ENCODE measurements around the gene FAM163B.

The FAM163B gene

GRCh38 chr9:133618726-133619125 is 9.5 kb upstream of the FAM163B start:
- DNase-seq (ENCODE audit: low read depth): no peak
- no peak overlapping the region for H3K4me3 ChIP-seq (ENCODE audit: control insufficient read depth, low read depth, low read length)
- no peak for TF ChIP-seq CTCF (IDR thresholded peaks at IDR 0.05; ENCODE audit: control insufficient read depth, insufficient read depth, low read depth, low read length, missing control alignments)

- no peak for DNase-seq (ENCODE audit: low read depth)
- TF ChIP-seq CTCF (IDR thresholded peaks at IDR 0.05; ENCODE audit: control insufficient read depth, insufficient read depth, low read depth, low read length, missing control alignments): no peak
- no peak overlapping the region for H3K4me3 ChIP-seq (ENCODE audit: control insufficient read depth, low read depth, low read length)
Observed at GRCh38 chr9:133616643-133617405, 7.6 kb upstream of the FAM163B start.

GRCh38 chr9:133615606-133616188 is 6.5 kb upstream of the FAM163B start:
- DNase-seq (ENCODE audit: low read depth): no peak
- H3K4me3 ChIP-seq (ENCODE audit: control insufficient read depth, low read depth, low read length): no peak overlapping the region
- no peak for TF ChIP-seq CTCF (IDR thresholded peaks at IDR 0.05; ENCODE audit: control insufficient read depth, insufficient read depth, low read depth, low read length, missing control alignments)

- no peak for TF ChIP-seq CTCF (IDR thresholded peaks at IDR 0.05; ENCODE audit: control insufficient read depth, insufficient read depth, low read depth, low read length, missing control alignments)
- H3K4me3 ChIP-seq (ENCODE audit: control insufficient read depth, low read depth, low read length): no peak overlapping the region
- DNase-seq (ENCODE audit: low read depth): no peak
Observed at GRCh38 chr9:133615186-133615585, 6.0 kb upstream of the FAM163B start.

GRCh38 chr9:133614678-133615077 is 5.5 kb upstream of the FAM163B start:
- no peak overlapping the region for H3K4me3 ChIP-seq (ENCODE audit: control insufficient read depth, low read depth, low read length)
- TF ChIP-seq CTCF (IDR thresholded peaks at IDR 0.05; ENCODE audit: control insufficient read depth, insufficient read depth, low read depth, low read length, missing control alignments): no peak
- no peak for DNase-seq (ENCODE audit: low read depth)

- DNase-seq (ENCODE audit: low read depth): no peak
- no peak overlapping the region for H3K4me3 ChIP-seq (ENCODE audit: control insufficient read depth, low read depth, low read length)
- TF ChIP-seq CTCF (IDR thresholded peaks at IDR 0.05; ENCODE audit: control insufficient read depth, insufficient read depth, low read depth, low read length, missing control alignments): no peak
Observed at GRCh38 chr9:133614056-133614455, 4.9 kb upstream of the FAM163B start.
